Activated CD4-positive, alpha-beta T cell treated with anti-CD3 and anti-CD28 coated beads, Interleukin-2, amount 10 ng/mL, durations not matched to agents 24 days and 14 days (primary cell): Measurements from ENCODE around the gene CEP152. TPM values are rescaled to one million over a fixed set of nuclear protein-coding genes. Genes with fewer than 3 reads are reported as not detected.
"Not testable (repeated sequence)": the region's sequence is repeated elsewhere in the genome, so short reads cannot be mapped to it uniquely, and the experiment has no call there.

ENCODE experiments used
- DNase-seq: peaks from one replicate; pipeline ENCODE4 v3.0.0; 2022
- H3K27ac Mint-ChIP-seq: one replicate; pipeline ENCODE4 v1.8.0; 2022; ENCODE audit warnings: mild to moderate bottlenecking, mixed read lengths
- H3K27me3 Mint-ChIP-seq: one replicate; pipeline ENCODE4 v1.8.0; 2022; ENCODE audit warnings: mixed read lengths
- H3K36me3 Mint-ChIP-seq: one replicate; pipeline ENCODE4 v1.8.0; 2022; ENCODE audit warnings: low read depth, mild to moderate bottlenecking, mixed read lengths
- H3K4me1 Mint-ChIP-seq: one replicate; pipeline ENCODE4 v1.8.0; 2021; ENCODE audit warnings: mixed read lengths
- H3K4me3 Mint-ChIP-seq: one replicate; pipeline ENCODE4 v1.8.0; 2022; ENCODE audit warnings: mild to moderate bottlenecking, moderate library complexity, mixed read lengths
- H3K9me3 Mint-ChIP-seq: one replicate; pipeline ENCODE4 v1.8.0; 2021; ENCODE audit warnings: mixed read lengths
- intact Hi-C: fragments of 100-400 bp; cut with micrococcal nuclease; formaldehyde crosslinking; loops from one replicate; pipeline ENCODE4 v1.15.1; 2023
- total RNA-seq: library from RNA; stranded (reverse); gene quantifications from 2 replicates; pipeline ENCODE4 v1.2.3, GENCODE V29; 2022

The CEP152 gene
- total RNA-seq, 1 donor from 2014 or later, result 32.2 TPM

GRCh38 chr15:48800811-48801455 is 9.9 kb downstream of the CEP152 start:
- Mint-ChIP-seq H3K27ac (no peak overlapping the region), H3K36me3 (peaks cover 39% of the 10 kb centered on the region), H3K4me3 (no peak overlapping the region), H3K4me1 (peaks cover 52% of the 10 kb centered on the region), H3K27me3 (no peaks in the 10 kb centered on the region), H3K9me3 (no peaks in the 10 kb centered on the region)
- DNase-seq, result no peak
- intact Hi-C loops, result no loop called here

GRCh38 chr15:48800245-48800644 is 10.6 kb downstream of the CEP152 start:
- intact Hi-C loops, result no loop called here
- peaks cover 50% of the 10 kb centered on the region for H3K4me1 Mint-ChIP-seq

GRCh38 chr15:48798319-48798718 is 12.6 kb downstream of the CEP152 start:
- H3K27ac Mint-ChIP-seq, result no peak overlapping the region
- H3K4me3 Mint-ChIP-seq, result no peak overlapping the region
- DNase-seq, result no peak
- H3K4me1 Mint-ChIP-seq, result peaks cover 43% of the 10 kb centered on the region
- H3K27me3 Mint-ChIP-seq, result no peaks in the 10 kb centered on the region
- intact Hi-C loops, result no loop called here
- peaks cover 27% of the 10 kb centered on the region for H3K36me3 Mint-ChIP-seq
- no peaks in the 10 kb centered on the region for H3K9me3 Mint-ChIP-seq

More at GRCh38 chr15:48800245-48800644, 10.6 kb downstream of the CEP152 start:
- DNase-seq, result no peak
- H3K27me3 Mint-ChIP-seq, result no peaks in the 10 kb centered on the region
- no peaks in the 10 kb centered on the region for H3K9me3 Mint-ChIP-seq
- H3K36me3 Mint-ChIP-seq, result peaks cover 39% of the 10 kb centered on the region
- no peak overlapping the region for H3K4me3 Mint-ChIP-seq
- H3K27ac Mint-ChIP-seq, result no peak overlapping the region

- Mint-ChIP-seq H3K4me3 (peak overlapping the region; percentile 17), H3K36me3 (peaks cover 34% of the 10 kb centered on the region), H3K9me3 (no peaks in the 10 kb centered on the region), H3K27ac (peak overlapping the region; percentile 79), H3K4me1 (peaks cover 35% of the 10 kb centered on the region), H3K27me3 (no peaks in the 10 kb centered on the region)
- intact Hi-C loops, result no loop called here
- DNase-seq, result no peak
These were observed 13.9 kb downstream of the CEP152 start for GRCh38 chr15:48796930-48797329.

- H3K4me1 Mint-ChIP-seq, result peaks cover 35% of the 10 kb centered on the region
- H3K36me3 Mint-ChIP-seq, result peaks cover 36% of the 10 kb centered on the region
- DNase-seq, result no peak
- no peaks in the 10 kb centered on the region for H3K27me3 Mint-ChIP-seq
- H3K27ac Mint-ChIP-seq, result peak overlapping the region; percentile 25
- H3K9me3 Mint-ChIP-seq, result no peaks in the 10 kb centered on the region
- intact Hi-C loops, result no loop called here
- H3K4me3 Mint-ChIP-seq, result no peak overlapping the region
These were observed 14.3 kb downstream of the CEP152 start for GRCh38 chr15:48796521-48796920.

GRCh38 chr15:48795901-48796300 is 15.0 kb downstream of the CEP152 start:
- DNase-seq, result no peak
- Mint-ChIP-seq H3K27me3 (no peaks in the 10 kb centered on the region), H3K4me1 (peaks cover 30% of the 10 kb centered on the region), H3K27ac (no peak overlapping the region), H3K9me3 (no peaks in the 10 kb centered on the region), H3K36me3 (peaks cover 33% of the 10 kb centered on the region), H3K4me3 (no peak overlapping the region)
- intact Hi-C loops, result no loop called here

GRCh38 chr15:48794697-48795134 is 16.2 kb downstream of the CEP152 start:
- intact Hi-C loops, result no loop called here
- no peak for DNase-seq
- no peaks in the 10 kb centered on the region for H3K27me3 Mint-ChIP-seq
- peaks cover 27% of the 10 kb centered on the region for H3K4me1 Mint-ChIP-seq
- H3K27ac Mint-ChIP-seq, result peak overlapping the region; percentile 55
- H3K4me3 Mint-ChIP-seq, result no peak overlapping the region
- H3K9me3 Mint-ChIP-seq, result no peaks in the 10 kb centered on the region
- H3K36me3 Mint-ChIP-seq, result peaks cover 43% of the 10 kb centered on the region

- H3K4me3 Mint-ChIP-seq, result no peak overlapping the region
- H3K36me3 Mint-ChIP-seq, result peaks cover 53% of the 10 kb centered on the region
- intact Hi-C loops, result no loop called here
- DNase-seq, result no peak
- no peaks in the 10 kb centered on the region for H3K27me3 Mint-ChIP-seq
- H3K27ac Mint-ChIP-seq, result no peak overlapping the region
- H3K9me3 Mint-ChIP-seq, result no peaks in the 10 kb centered on the region
- H3K4me1 Mint-ChIP-seq, result peaks cover 15% of the 10 kb centered on the region
These were observed 18.5 kb downstream of the CEP152 start for GRCh38 chr15:48792408-48792807.

- H3K9me3 Mint-ChIP-seq, DNase-seq, H3K27ac Mint-ChIP-seq, H3K4me3 Mint-ChIP-seq, H3K27me3 Mint-ChIP-seq, H3K4me1 Mint-ChIP-seq, intact Hi-C loops: not testable (repeated sequence)
- peaks cover 52% of the 10 kb centered on the region for H3K36me3 Mint-ChIP-seq
These were observed 20.3 kb downstream of the CEP152 start for GRCh38 chr15:48790466-48791115.

GRCh38 chr15:48785712-48786111 is 25.2 kb downstream of the CEP152 start:
- no peak overlapping the region for H3K27ac Mint-ChIP-seq
- no peak overlapping the region for H3K4me3 Mint-ChIP-seq
- no peaks in the 10 kb centered on the region for H3K4me1 Mint-ChIP-seq
- peaks cover 57% of the 10 kb centered on the region for H3K36me3 Mint-ChIP-seq
- DNase-seq, result no peak
- intact Hi-C loops, result no loop called here
- no peaks in the 10 kb centered on the region for H3K27me3 Mint-ChIP-seq
- H3K9me3 Mint-ChIP-seq, result no peaks in the 10 kb centered on the region

GRCh38 chr15:48785195-48785594 is 25.7 kb downstream of the CEP152 start:
- H3K4me3 Mint-ChIP-seq, result no peak overlapping the region
- H3K27ac Mint-ChIP-seq, result no peak overlapping the region
- no peaks in the 10 kb centered on the region for H3K4me1 Mint-ChIP-seq
- H3K36me3 Mint-ChIP-seq, result peaks cover 56% of the 10 kb centered on the region
- no peaks in the 10 kb centered on the region for H3K27me3 Mint-ChIP-seq
- intact Hi-C loops, result no loop called here
- no peaks in the 10 kb centered on the region for H3K9me3 Mint-ChIP-seq
- DNase-seq, result no peak

GRCh38 chr15:48784756-48785155 is 26.1 kb downstream of the CEP152 start:
- intact Hi-C loops, result no loop called here
- Mint-ChIP-seq H3K4me3 (no peak overlapping the region), H3K27ac (no peak overlapping the region), H3K9me3 (no peaks in the 10 kb centered on the region), H3K36me3 (peaks cover 53% of the 10 kb centered on the region), H3K4me1 (no peaks in the 10 kb centered on the region), H3K27me3 (no peaks in the 10 kb centered on the region)
- DNase-seq, result no peak

- Mint-ChIP-seq H3K27me3 (no peaks in the 10 kb centered on the region), H3K4me1 (no peaks in the 10 kb centered on the region), H3K27ac (no peak overlapping the region), H3K4me3 (no peak overlapping the region), H3K9me3 (no peaks in the 10 kb centered on the region), H3K36me3 (peaks cover 44% of the 10 kb centered on the region)
- DNase-seq, result no peak
- intact Hi-C loops, result no loop called here
These were observed 28.0 kb downstream of the CEP152 start for GRCh38 chr15:48782911-48783310.

GRCh38 chr15:48781481-48782081 is 29.3 kb downstream of the CEP152 start:
- H3K9me3 Mint-ChIP-seq, result no peaks in the 10 kb centered on the region
- H3K27ac Mint-ChIP-seq, result no peak overlapping the region
- H3K4me3 Mint-ChIP-seq, result no peak overlapping the region
- no peak for DNase-seq
- H3K4me1 Mint-ChIP-seq, result no peaks in the 10 kb centered on the region
- H3K36me3 Mint-ChIP-seq, result peaks cover 43% of the 10 kb centered on the region
- no peaks in the 10 kb centered on the region for H3K27me3 Mint-ChIP-seq
- intact Hi-C loops, result no loop called here
